ENCODE results near the gene BICDL1.

DNA sequence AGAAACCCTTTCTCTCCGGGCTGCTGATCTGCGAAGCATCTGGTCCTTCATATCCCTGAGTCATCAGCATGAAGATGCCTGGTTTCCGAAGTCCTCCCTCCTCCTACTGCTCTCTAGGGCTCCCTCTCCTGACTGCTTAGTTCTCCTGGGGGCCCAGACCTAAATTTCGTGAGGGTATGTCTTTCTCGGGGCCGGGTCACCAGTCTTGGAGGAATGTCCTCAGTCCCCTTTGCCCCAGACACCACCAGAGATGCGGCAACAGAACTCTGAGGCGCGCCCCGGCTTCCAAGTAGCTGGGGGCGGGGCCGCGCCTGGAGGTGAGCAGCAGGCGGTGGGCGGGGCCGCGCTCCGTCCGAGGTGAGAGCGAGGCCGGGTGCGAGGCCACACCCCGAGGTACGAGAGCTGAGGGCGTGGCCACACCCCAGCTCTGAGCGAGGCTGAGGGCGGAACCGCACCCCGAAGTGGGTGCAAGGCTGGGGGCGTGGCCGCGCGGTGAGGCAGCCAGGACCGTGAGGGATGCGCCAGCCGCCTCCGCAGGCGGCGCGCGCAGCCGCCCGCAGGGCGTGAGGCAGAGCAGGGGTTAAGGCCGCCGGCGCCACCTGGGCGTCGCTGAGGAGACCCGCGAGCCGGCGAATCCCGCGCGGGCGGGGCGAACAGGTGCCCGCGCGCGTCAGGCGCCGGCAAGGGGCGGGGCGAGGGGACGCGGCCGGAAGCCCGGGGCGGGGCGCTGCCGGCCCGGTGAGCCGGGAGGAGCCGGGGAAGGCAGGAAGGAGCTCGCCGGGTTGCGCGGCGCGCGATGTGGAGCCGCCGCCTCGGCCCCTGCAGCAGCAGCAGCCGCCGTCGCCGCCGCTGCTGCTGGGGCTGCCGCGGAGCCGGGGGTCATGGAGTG lies at the start of gene BICDL1:
- TF ChIP-seq, protein P1, sequence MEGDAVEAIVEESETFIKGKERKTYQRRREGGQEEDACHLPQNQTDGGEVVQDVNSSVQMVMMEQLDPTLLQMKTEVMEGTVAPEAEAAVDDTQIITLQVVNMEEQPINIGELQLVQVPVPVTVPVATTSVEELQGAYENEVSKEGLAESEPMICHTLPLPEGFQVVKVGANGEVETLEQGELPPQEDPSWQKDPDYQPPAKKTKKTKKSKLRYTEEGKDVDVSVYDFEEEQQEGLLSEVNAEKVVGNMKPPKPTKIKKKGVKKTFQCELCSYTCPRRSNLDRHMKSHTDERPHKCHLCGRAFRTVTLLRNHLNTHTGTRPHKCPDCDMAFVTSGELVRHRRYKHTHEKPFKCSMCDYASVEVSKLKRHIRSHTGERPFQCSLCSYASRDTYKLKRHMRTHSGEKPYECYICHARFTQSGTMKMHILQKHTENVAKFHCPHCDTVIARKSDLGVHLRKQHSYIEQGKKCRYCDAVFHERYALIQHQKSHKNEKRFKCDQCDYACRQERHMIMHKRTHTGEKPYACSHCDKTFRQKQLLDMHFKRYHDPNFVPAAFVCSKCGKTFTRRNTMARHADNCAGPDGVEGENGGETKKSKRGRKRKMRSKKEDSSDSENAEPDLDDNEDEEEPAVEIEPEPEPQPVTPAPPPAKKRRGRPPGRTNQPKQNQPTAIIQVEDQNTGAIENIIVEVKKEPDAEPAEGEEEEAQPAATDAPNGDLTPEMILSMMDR (IDR thresholded peaks at IDR 0.05) = no peak
- TF ChIP-seq POLR2A (IDR thresholded peaks at IDR 0.05) = no peak

Data from testis (tissue), 2 donors.